ENCODE data around the gene TINAGL1.

DNA sequence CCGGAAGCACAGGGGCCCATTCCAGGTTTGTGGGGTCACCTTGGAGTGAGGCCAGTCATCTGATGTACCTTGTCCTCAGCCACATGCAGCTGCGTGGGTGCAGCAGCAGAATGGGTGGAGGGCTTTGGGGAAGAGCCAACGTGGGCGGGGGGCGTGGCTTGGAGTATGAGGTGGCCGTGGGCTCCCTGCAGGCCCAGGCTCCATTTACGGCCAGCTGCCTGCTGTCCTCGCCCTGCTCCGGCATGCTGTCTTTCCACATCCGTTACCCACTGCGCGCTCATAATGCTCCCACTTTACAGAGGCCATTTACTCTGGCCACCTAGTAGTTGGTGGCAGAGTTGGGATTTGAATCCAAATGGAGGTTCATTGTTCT is 27.8 kb upstream of the TINAGL1 start:
- TF ChIP-seq, protein P1, sequence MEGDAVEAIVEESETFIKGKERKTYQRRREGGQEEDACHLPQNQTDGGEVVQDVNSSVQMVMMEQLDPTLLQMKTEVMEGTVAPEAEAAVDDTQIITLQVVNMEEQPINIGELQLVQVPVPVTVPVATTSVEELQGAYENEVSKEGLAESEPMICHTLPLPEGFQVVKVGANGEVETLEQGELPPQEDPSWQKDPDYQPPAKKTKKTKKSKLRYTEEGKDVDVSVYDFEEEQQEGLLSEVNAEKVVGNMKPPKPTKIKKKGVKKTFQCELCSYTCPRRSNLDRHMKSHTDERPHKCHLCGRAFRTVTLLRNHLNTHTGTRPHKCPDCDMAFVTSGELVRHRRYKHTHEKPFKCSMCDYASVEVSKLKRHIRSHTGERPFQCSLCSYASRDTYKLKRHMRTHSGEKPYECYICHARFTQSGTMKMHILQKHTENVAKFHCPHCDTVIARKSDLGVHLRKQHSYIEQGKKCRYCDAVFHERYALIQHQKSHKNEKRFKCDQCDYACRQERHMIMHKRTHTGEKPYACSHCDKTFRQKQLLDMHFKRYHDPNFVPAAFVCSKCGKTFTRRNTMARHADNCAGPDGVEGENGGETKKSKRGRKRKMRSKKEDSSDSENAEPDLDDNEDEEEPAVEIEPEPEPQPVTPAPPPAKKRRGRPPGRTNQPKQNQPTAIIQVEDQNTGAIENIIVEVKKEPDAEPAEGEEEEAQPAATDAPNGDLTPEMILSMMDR (conservative IDR thresholded peaks at IDR 0.05), result no peak
- TF ChIP-seq EZH2 (IDR thresholded peaks at IDR 0.05; ENCODE audit: low read depth), result no peak
